Stimulated activated CD8-positive, alpha-beta memory T cell treated with anti-CD3 and anti-CD28 coated beads, Interleukin-7, amount 100 ng/mL, for 48 hours (primary cell): ENCODE results near the gene TFB1M.
"Not testable (repeated sequence)": the region's sequence is repeated elsewhere in the genome, so short reads cannot be mapped to it uniquely, and the experiment has no call there.

Source experiments
- DNase-seq, 2 donors: peaks; one replicate each; pipeline ENCODE4 v3.0.0-alpha.2; 2020; ENCODE audit warnings: low read depth in 1 of 2; ENCODE audit errors: extremely low read depth in 1 of 2

The TFB1M gene

DNA sequence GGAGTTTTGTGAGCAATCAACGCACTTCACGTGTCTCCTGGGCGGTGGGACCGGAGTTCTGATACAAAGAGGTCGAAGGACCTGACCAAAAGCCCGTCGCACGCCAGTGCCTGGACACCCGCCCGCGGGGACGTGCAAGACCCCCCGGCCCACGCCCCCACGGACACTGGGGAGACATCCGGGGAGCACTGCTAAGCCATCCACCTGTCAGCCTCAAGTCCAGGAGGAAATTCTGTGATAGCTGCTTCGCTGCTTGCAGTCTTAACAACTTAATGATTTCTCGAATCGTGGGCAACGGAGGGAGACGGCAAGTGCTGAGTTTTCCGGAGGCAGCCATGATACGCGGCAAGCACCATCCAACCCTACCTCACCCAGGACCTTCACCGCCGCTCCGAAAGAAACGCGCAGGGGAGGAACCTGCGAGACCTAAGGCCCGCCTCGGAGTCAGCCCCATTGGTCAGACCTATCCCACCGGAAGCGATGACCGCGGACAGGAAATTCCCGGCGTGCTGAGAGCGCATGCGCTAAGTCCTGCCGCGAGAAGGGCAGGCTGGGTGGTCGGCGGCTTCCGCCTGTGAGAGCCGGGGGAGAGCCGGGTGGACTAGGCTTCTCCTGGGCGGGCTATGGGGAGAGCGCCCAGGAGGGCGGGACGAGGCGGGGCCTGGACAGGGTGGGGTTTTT is at the start of gene TFB1M:
TSS of gene TFB1M (minus strand) at position 393 of the 681 bp plus-strand sequence. CDS start at position 337, 56 bp downstream.
- peak; percentile 97 to 99 for DNase-seq

DNA sequence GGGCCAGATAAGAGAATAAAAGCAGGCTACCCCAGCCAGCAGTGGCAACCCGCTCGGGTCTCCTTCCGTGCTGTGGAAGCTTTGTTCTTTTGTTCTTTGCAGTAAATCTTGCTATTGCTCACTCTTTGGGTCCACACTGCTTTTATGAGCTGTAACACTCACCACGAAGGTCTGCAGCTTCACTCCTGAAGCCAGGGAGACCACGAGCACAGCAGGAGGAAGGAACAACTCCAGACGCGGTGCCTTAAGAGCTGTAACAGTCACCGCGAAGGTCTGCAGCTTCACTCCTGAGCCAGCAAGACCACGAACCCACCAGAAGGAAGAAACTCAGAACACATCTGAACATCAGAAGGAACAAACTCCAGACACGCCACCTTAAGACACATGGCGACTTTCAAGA is 49.7 kb upstream of the TFB1M start:
- DNase-seq: not testable (repeated sequence)

DNA sequence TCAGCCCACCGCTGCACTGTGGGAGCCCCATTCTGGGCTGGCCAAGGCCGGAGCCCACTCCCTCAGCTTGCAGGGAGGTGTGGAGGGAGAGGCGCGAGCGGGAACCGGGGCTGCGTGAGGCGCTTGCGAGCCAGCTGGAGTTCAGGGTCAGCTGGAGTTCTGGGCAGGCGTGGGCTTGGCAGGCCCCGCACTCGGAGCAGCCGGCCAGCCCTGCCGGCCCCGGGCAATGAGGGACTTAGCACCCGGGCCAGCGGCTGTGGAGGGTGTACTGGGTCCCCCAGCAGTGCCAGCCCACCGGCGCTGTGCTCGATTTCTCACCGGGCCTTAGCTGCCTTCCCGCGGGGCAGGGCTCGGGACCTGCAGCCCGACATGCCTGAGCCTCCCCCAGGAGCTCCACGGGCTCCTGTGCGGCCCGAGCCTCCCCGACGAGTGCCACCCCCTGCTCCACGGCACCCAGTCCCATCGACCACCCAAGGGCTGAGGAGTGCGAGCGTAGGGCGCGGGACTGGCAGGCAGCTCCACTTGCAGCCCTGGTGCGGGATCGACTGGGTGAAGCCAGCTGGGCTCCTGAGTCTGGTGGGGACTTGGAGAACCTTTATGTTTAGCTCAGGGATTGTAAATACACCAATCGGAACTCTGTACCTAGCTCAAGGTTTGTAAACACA is 48.8 kb upstream of the TFB1M start:
- not testable (repeated sequence) for DNase-seq

DNA sequence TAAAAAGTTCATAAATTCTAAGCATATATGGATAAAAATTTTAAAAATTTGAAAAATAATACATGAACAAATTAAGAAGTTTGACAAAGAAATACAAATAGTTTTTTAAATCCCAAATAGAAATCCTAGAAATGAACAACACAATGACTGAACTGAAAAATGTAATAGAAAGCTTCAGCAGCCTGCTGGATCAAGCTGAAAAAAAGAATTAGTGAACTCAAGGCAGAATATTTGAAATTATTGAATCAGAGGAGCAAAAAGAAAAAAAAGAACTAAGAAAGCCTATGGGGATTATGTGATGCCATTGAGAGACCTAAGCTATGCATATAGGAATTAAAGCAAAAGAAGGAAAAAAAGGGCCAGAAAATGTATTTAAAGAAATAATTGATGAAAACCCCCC is 39.9 kb upstream of the TFB1M start:
- no peak for DNase-seq

DNA sequence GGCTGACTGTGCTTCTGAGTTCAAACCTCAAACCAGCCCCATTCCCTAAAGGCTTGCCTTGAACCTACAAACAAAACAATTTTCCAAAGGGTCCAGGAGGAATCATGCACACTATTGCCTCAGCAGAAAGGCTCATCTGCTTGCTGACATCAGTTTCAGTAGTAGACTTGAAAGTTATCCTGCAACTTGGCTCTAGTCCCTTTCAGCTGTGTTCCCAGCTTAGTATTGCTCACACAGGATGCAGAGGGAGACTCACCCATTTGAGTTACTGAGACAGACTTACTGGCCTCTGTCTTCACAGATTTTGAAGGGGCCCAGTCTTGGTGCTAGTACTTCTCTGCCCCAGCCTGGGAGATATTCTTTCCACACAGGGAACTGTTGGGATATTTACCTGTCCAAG is 38.5 kb upstream of the TFB1M start:
- no peak for DNase-seq

DNA sequence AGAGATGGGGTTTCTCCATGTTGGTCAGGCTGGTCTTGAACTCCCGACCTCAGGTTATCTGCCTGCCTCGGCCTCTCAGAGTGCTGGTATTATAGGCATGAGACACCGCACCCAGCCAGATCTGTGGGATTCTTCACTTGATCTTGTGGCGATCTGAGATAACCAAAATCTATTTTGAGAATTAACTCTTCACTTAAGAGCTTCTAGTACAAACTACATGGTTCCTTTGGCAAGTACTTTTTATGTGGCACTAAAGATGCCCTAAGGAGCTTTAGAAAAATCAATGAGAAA is 37.8 kb upstream of the TFB1M start:
- no peak for DNase-seq

DNA sequence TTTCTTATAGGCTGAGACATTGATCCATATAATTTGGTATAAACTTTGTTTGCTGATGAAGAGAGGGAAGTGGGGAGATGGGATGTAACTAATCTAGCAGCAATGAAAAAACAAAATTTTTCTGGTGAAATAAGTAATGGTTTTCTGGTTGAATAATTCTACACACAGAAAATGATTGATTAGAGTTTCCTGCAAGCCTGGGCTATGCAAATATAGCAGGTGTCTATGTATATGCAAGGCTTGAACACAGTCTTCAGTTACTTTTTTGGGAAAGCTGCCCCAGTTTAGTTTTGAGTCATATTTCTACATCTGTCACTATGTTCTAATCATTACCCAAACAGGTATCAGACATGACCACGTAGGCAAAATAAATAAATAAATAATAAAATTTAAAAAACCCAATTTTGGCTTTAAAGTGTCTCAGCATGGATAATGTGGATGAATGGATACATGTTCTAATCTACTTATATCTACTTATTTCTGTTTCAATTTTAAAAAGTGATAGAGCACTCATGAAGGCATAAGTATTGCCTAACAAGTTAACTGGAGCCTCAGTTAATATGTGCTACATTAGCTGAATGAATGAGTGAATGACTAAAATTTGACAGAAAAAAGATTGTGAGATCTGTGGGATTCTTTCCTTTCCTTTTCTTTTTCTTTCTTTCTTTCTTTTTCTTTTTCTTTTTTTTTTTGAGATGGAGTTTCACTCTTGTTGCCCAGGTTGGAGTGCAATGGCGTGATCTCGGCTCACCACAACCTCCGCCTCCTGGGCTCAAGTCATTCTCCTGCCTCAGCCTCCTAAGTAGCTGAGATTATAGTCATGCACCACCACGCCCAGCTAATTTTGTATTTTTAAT is 37.2 kb upstream of the TFB1M start:
- no peak for DNase-seq

DNA sequence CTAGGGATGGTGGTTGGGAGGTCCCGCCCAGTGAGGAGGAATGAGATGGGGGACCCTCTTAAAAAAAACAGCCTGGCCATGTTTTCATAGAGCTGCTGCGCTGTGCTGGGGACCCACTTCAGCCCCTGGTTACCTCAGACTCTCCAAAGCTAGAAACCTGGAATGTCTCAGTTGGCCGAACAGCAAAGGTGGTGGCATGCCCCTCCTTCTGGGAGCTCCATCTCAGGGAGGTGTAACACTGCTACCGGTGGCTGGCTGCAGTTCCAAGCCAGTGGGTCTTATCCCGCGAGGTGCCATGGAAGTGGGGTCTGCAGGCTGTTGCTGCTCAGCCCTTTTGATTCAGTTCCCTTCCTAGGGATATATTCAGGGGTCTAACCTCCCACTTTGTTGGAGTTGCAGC is 35.7 kb upstream of the TFB1M start:
- no peak for DNase-seq

DNA sequence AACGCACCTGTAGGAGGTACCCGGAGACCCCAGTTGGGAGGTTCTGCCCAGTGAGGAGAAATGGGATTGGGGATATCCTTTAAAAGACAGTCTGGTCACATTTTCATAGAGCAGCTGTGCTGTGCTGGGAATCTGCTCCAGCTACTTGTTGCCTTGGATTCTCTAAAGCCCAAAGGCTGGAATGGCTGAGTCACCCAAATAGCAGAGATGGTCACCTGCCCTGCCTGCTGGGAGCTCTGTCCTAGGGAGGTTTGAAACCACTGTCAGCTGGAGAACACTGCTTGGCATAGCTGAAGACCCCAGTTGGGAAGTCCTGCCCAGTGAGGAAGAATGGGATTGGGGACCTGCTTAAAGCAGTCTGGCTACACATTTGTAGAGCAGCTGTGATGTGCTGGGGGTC is 34.8 kb upstream of the TFB1M start:
- DNase-seq: no peak

DNA sequence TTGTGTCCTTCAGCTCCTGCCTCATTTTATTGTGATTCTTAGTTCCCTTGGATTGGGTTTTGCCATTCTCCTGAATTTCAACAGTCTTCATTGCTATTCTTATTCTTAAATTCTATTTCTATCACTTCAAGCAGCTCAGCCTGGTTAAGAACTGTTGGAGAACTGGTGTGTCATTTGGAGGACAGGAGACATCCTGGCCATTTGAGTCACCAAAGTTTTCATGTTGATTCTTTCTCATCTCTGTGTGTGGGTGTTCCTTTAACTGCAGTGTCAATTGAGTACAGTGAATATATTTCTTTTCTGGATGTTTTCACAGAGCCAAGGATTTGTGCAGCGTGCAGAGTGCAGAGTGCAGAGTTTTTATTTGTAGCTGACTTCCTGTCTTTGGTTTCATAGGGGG is 33.5 kb upstream of the TFB1M start:
- DNase-seq: no peak

DNA sequence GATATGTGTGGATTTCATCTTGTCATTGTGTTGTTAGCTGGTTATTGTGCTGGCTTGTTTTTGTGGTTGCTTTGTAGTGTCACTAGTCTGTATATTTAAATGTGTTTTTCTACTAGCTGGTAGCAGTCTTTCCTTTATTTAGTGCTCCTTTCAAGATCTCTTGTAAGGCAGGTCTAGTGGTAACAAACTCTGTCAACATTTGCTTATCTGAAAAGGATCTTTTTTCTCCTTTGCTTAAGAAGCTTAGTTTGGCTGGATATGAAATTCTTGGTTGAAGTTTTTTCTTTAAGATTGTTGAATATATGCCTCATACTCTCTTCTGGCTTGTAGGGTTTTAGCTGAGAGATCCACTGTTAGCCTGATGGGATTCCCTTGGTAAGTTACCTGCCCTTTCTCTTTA is 32.7 kb upstream of the TFB1M start:
- no peak for DNase-seq

DNA sequence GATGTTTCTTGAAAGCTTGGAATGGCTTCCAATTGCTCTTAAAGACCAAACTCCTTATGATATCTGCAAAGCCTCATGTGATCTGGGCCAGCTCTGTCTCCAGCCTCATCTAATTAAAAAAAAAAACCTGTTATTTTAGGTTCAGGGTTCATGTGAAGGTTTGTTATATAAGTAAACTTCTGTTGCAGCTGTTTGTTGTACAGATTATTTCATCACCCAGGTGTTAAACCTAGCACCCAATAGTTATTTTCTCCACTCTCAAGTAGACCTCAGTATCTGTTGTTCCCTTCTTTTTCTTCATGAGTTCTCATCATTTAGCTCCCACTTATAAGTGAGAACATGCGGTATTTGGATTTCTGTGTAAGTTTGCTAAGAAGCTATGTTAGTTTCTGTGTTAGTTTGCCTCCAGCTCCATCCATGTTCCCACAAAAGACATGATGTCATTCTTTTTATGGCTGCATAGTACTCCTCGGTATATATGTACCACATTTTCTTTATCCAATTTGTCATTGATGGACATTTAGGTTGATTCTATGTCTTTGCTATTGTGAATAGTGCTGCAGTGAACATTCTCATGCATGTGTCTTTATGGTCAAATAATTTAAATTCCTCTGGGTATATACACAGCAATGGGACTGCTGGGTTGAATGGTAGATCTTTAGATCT is 30.2 kb upstream of the TFB1M start:
- DNase-seq: no peak

DNA sequence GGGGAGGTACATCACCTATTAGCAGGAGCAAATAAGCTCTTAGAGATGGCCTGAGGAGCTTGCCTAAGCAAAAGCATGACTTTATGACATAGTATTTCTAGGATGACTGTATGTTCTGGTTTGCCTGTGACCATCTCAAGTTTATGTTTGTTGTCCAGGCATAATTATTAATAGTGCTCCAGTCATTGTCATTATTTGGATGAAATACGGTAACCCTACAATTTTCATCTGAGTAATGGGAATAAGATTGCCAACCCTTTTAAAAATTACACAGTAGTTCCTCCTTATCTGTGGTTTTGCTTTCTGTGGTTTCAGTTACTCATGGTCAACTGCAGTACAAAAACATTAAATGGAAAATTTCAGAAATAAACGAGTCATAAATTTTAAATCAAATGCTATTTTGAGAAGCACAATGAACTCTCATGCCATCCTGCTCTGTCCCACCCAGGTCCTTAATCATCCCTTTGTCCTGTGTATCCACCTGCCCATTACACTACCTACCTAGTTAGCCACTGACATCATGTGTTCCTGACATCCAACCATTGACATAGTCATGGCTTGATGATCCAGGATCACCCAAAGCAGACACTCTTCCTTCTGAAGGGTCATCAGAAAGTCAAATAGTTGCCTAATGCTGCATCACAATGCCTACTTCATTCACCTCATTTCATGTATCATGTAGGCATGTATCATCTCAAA is 27.0 kb upstream of the TFB1M start:
- no peak for DNase-seq

DNA sequence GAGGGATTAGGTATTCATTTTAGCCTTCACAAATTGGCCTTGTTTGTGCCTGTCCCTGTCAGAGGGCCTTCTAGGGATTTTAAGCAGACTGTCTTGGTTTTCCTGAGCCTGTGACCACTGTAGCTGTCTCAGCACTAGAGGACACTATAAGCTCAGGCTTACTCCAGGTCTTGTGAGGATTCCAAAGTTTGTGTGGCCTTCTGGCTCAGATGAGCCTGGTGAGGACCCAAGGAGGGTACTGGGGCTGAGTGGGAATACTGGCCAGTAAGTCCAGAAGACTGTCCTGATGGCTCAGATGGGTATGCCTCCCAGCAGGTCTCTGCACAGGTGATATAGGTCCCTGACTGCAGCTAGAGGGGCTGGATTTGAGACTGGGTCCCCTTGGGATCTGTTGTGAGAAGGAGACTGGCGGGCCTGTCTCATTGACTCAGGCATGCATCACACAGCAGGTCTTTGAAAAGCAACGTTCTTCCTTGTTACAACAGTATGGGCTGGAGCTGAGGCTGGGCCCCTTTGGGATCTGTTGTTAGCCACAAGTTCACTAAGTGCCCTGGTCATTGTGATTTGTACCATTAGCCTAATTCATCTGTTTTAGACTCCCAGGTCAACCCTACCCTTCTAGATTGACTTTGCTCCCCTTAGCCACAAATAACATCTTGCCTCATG is 26.3 kb upstream of the TFB1M start:
- no peak for DNase-seq

DNA sequence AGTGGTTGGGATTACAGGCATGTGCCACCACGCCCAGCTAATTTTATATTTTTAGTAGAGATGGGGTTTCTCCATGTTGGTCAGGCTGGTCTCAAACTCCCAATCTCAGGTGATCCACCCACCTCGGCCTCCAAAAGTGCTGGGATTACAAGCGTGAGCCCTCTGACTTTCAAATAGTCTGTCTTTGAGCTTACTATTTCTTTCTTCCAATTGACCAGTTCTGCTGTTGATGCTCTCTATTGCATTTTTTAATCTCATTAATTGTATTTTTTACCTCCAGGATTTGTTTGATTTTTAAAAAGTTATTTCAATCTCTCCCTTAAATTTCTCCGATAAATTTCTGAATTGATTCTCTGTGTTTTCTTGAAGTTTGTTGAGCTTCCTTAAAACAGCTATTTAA is 25.6 kb upstream of the TFB1M start:
- DNase-seq: not testable (repeated sequence)

DNA sequence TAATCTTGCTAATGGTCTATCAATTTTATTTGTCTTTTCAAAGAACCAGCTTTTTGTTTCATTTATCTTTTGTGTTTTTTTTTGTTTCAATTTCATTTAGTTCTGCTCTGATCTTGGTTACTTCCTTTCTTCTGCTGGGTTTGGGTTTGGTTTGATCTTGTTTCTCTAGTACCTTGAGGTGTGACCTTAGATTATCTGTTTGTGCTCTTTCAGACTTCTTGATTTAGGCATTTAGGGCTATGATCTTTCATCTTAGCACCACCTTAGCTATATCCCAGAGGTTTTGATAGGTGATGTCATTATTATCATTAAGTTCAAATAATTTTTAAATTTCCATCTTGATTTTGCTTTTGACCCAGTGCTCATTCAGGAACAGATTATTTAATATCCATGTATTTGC is 24.0 kb upstream of the TFB1M start:
- DNase-seq: not testable (repeated sequence)

DNA sequence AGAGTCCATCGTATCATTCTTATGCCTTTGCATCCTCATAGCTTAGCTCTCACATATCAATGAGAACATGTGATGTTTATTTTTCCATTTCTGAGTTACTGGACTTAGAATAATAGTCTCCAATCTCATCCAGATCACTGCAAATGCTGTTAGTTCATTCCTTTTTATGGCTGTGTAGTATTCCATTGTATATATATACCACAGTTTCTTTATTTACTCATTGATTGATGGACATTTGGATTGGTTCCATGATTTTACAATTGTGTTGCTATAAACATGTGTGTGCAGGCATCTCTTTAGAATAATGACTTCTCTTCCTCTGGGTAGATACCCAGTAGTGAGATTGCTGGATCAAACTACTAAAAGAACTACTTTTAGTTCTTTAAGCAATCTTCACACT is 21.0 kb upstream of the TFB1M start:
- DNase-seq: no peak

DNA sequence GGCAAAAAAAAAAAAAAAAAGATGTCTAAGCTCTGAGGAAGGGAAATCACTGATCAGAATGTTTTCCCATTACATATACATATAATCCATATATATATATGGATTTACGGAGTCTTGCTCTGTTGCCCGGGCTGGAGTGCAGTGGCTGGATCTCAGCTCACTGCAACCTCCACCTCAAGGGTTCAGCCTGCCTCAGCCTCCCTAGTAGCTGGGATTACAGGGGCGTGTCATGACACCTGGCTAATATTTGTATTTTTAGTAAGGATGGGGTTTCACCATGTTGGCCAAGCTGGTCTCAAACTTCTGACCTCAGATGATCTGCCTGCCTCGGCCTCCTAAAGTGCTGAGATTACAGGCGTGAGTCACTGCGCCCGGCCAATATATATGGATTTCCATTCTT is 19.8 kb upstream of the TFB1M start:
- not testable (repeated sequence) for DNase-seq

DNA sequence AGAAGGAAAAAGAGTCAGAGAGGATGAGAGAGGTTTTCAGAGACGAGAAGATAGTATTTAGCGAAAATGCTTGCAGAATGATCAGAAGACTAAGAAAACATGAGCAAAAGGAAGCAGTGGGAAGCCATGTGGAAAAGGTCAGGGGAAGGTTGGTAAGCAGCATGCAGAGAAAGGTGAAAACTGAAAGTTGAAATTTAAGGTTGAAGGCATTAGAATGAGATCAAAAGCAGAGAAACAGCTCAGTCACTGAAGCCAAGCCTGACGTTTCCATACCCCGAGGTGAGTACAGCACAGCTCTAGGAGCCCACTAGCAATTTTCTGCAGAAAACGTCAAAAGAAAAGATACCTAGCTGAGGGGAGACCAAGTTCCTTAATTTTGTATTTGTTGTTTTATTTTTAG is 19.1 kb upstream of the TFB1M start:
- DNase-seq: no peak

DNA sequence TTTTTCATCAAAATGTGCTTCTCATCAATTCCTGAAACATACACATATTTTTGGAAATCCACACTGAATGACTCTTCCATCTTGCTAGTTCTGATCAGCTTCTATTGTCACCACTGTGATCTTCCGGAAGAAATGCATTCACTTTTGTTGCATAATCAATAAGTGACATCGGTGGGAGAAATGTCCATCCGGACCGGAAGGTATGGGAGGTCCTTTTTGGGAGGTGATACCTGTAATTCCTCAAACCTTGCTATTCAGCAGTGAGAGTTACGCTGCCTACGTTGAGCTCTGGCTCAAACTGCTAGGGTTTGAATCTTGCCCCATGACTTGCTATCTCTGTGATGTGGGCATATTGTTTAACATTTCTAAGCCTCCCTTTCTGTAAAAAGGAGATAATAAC is 16.6 kb upstream of the TFB1M start:
- no peak for DNase-seq
